H1 (cell line): Measurements from ENCODE around the gene TMEM235. TPM values are rescaled to one million over a fixed set of nuclear protein-coding genes. Genes with fewer than 3 reads are reported as not detected.

Experiments
- BRCA1 ChIP-seq: IDR thresholded peaks from 2 replicates; pipeline ENCODE4 v1.6.1; 2012; ENCODE audit warnings: low read depth, low read length, improper control_type of control experiment
- CHD2 ChIP-seq: IDR thresholded peaks from 2 replicates; pipeline ENCODE4 v1.6.1; 2012; ENCODE audit warnings: low read length, improper control_type of control experiment
- CHD7 ChIP-seq: fragments of 300-600 bp; sonication (generic); IDR thresholded peaks from 2 replicates; pipeline ENCODE4 v1.7.1; 2012; ENCODE audit warnings: low read length, moderate library complexity, mild to moderate bottlenecking, inconsistent platforms; ENCODE audit not compliant: insufficient replicate concordance
- CREB1 ChIP-seq: IDR thresholded peaks from 2 replicates; pipeline ENCODE4 v1.6.1; 2012; ENCODE audit warnings: inconsistent platforms
- FOSL1 ChIP-seq: IDR thresholded peaks from 2 replicates; pipeline ENCODE4 v1.6.1; 2011; ENCODE audit warnings: mild to moderate bottlenecking, low read depth, low read length, moderate library complexity; ENCODE audit not compliant: insufficient read depth
- GABPA ChIP-seq: IDR thresholded peaks from 2 replicates; pipeline ENCODE4 v1.6.1; 2011; ENCODE audit warnings: mild to moderate bottlenecking, low read length, moderate library complexity, borderline replicate concordance; ENCODE audit not compliant: insufficient read depth
- JUND ChIP-seq: IDR thresholded peaks from 2 replicates; pipeline ENCODE4 v1.6.1; 2011; ENCODE audit warnings: mild to moderate bottlenecking, improper control_type of control experiment, low read length
- PHF8 ChIP-seq: fragments of 200-600 bp; sonication (generic); conservative IDR thresholded peaks from 2 replicates; pipeline ENCODE4 v1.7.1; 2012; ENCODE audit warnings: low read depth, mild to moderate bottlenecking, inconsistent platforms, low read length, moderate library complexity
- POLR2A ChIP-seq, 2 experiments: IDR thresholded peaks; 1 replicate in 1 of 2; 2 replicates in 1 of 2; pipeline ENCODE4 v1.6.1; 2011; ENCODE audit warnings: low read depth in 2 of 2, low read length in 2 of 2, mild to moderate bottlenecking in 2 of 2; ENCODE audit errors: control extremely low read depth in 1 of 2
- POLR2AphosphoS5 ChIP-seq: IDR thresholded peaks from 2 replicates; pipeline ENCODE4 v1.6.1; 2011; ENCODE audit warnings: low read depth, low read length
- POU5F1 ChIP-seq: IDR thresholded peaks from 2 replicates; pipeline ENCODE4 v1.6.1; 2011; ENCODE audit warnings: low read depth, mild to moderate bottlenecking, low read length, moderate library complexity
- SP1 ChIP-seq: IDR thresholded peaks from 2 replicates; pipeline ENCODE4 v1.6.1; 2011; ENCODE audit warnings: low read depth, low read length
- SP4 ChIP-seq: IDR thresholded peaks from 2 replicates; pipeline ENCODE4 v1.6.1; 2012; ENCODE audit warnings: low read length, inconsistent platforms
- TAF7 ChIP-seq: optimal IDR thresholded peaks from 2 replicates; pipeline ENCODE3; 2011; ENCODE audit warnings: low read depth, mild to moderate bottlenecking, inconsistent platforms, low read length, moderate library complexity, borderline replicate concordance
- polyA plus RNA-seq, 7 experiments: library from polyadenylated mRNA; depleted of rRNA in 3 of 7; stranded (reverse) in 5 of 7; unstranded in 2 of 7; fragments of >200 nt in 5 of 7; fragments of 200-250 nt in 2 of 7; gene quantifications; 1 replicate in 5 of 7; 2 replicates in 1 of 7; 4 replicates in 1 of 7; pipeline versions ENCODE4 v1.2.1 to v1.2.3, GENCODE V29; 2011 to 2013; ENCODE audit warnings: missing spikeins in 2 of 7, mixed read lengths in 2 of 7
- total RNA-seq: library from RNA; stranded (reverse); fragmentation: NEBNext Ultra II Directional; extraction: Animal tissue kit (Norgen Biotek cat#: 25700); gene quantifications from 2 replicates; pipeline ENCODE4 v1.2.1, GENCODE V29; 2021

The TMEM235 gene
- total and polyA plus RNA-seq, 2 of the 8 experiments (the other 6 are each of a cell fraction or from before 2014, with no cell fraction given): 0.05 to 0.15 TPM

DNA sequence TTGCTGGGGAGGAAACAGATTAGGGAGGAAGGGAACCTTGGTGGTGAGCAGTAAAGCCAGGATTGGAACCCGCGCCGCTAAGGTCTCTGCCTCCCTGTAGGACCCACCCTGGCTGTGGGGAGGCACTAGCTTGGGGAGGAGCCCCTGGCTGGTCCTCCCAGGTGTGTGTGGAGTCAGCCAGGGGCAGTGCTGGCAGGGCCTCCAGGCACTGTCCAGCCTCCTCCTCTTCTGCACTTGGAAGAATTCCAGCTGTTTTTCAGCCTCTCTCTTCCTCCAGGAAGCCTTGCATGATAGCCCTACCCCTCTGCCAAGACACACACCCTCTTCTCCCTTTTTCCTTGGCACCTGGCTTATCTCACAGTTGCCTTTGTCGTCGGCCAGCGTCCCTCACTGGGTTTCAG, 34.8 kb downstream of the TMEM235 start (continued):
- TF ChIP-seq CHD7: no peak
- TF ChIP-seq JUND: no peak
- TF ChIP-seq GABPA: no peak
- no peak for TF ChIP-seq TAF7
- no peak for TF ChIP-seq CREB1
- no peak for TF ChIP-seq CHD2
- TF ChIP-seq POU5F1: no peak
- no peak for TF ChIP-seq SP1
- no peak for TF ChIP-seq POLR2AphosphoS5
- no peak for TF ChIP-seq PHF8
- no peak for TF ChIP-seq FOSL1
- TF ChIP-seq SP4: no peak
- TF ChIP-seq BRCA1: no peak
- TF ChIP-seq POLR2A (IDR thresholded peaks at IDR 0.05; ENCODE audit: control extremely low read depth in 1 of 2, low read depth in 2 of 2, low read length in 2 of 2): no peak
